GM12891 (cell line): ENCODE measurements around the gene LRMDA.

Experiments used
- PAX5 ChIP-seq: IDR thresholded peaks from 2 replicates; pipeline ENCODE4 v1.6.1; 2011; ENCODE audit warnings: low read length, moderate library complexity, mild to moderate bottlenecking; ENCODE audit not compliant: insufficient read depth, severe bottlenecking
- POLR2A ChIP-seq: IDR thresholded peaks from 2 replicates; pipeline ENCODE4 v1.6.1; 2011; ENCODE audit warnings: low read depth, low read length, control low read depth
- POLR2AphosphoS5 ChIP-seq: IDR thresholded peaks from 2 replicates; pipeline ENCODE4 v1.6.1; 2011; ENCODE audit warnings: low read depth, low read length, control low read depth
- POU2F2 ChIP-seq: IDR thresholded peaks from 2 replicates; pipeline ENCODE4 v1.6.1; 2011; ENCODE audit warnings: low read depth, mild to moderate bottlenecking, control low read depth, low read length, moderate library complexity
- SPI1 ChIP-seq: IDR thresholded peaks from 2 replicates; pipeline ENCODE4 v1.6.1; 2011; ENCODE audit warnings: low read depth, low read length, control low read depth
- TAF1 ChIP-seq: IDR thresholded peaks from 2 replicates; pipeline ENCODE4 v1.6.1; 2011; ENCODE audit warnings: low read depth, low read length, control low read depth

DNA sequence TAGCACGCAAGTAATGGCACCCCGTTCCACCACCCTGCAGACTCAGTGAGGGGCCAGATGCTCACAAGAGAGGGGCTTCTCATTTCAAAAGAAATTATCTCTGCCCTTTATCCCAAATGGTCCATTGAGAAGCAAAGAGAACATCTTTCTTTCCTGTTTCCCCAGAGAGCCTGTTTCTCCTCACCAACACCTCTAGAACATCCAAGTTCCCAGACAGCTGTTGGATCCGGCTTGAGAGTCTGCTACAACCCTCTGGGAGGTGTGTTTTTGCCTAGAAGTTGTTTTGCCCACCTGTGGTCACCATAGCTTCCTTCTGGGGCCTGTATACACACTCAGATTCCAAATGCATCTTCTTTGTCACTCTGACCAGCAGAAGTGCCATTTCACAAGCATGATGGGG is 637.4 kb downstream of the LRMDA start:
- TF ChIP-seq POLR2AphosphoS5 (no peak), POLR2A (no peak), SPI1 (no peak), TAF1 (no peak), PAX5 (no peak), POU2F2 (no peak)
